ENCODE results near the gene IRF2. TPM values are rescaled to one million over a fixed set of nuclear protein-coding genes. Genes with fewer than 3 reads are reported as not detected.
A peak's percentile ranks its signal among the peaks of the same experiment; 100 is the strongest.

IRF2 gene
- total and polyA plus RNA-seq, 2 of the 8 experiments (the other 6 are each of a cell fraction or from before 2014, with no cell fraction given) = 13.8 to 17.0 TPM

GRCh38 chr4:184461711-184462441, 12.5 kb downstream of the IRF2 start:
- no peak overlapping the region for H2BK12ac ChIP-seq (ENCODE audit: low read depth, low read length)
- peaks cover 3 to 4% of the 10 kb centered on the region in 2 experiments for H4K20me1 ChIP-seq (replicated peaks in 1 of 2; ENCODE audit: control insufficient read depth in 1 of 2, insufficient read depth in 2 of 2, low read length in 2 of 2)
- peaks cover 0 to 82% of the 10 kb centered on the region in 2 experiments; a peak in 2 of 4 replicates for H3K79me2 ChIP-seq (ENCODE audit: control insufficient read depth in 1 of 2, insufficient read depth in 2 of 2, low read length in 2 of 2)
- H4K91ac ChIP-seq (replicated peaks; ENCODE audit: insufficient read length, low read length) = no peak overlapping the region
- no peak overlapping the region for H3K18ac ChIP-seq (ENCODE audit: extremely low read depth, low read length)
- no peak overlapping the region for H4K8ac ChIP-seq (ENCODE audit: extremely low read depth, insufficient read depth, low read length)
- no peak overlapping the region for H3K14ac ChIP-seq (ENCODE audit: insufficient read length)
- H3K27me3 ChIP-seq (replicated peaks in 1 of 4; ENCODE audit: control insufficient read depth in 3 of 4, extremely low read depth in 1 of 4, insufficient read depth in 3 of 4, low read length in 3 of 4) = no peaks in the 10 kb centered on the region
- FAIRE-seq (no peak), DNase-seq (ENCODE audit: low read depth in 1 of 2, low spot score in 2 of 2) (no peak)
- no peak overlapping the region for H3K27ac ChIP-seq (ENCODE audit: low read depth, low read length)
- no peaks in the 10 kb centered on the region for H3K23me2 ChIP-seq (ENCODE audit: low read depth, low read length)
- H2BK20ac ChIP-seq (ENCODE audit: low read length) = no peak overlapping the region
- H4K5ac ChIP-seq (ENCODE audit: insufficient read length, low read depth, low read length) = no peak overlapping the region
- H2AK5ac ChIP-seq (ENCODE audit: low read depth, low read length) = no peak overlapping the region
- no peak overlapping the region for H3K23ac ChIP-seq (ENCODE audit: insufficient read length)
- no peak overlapping the region for H3K9ac ChIP-seq (replicated peaks in 1 of 4; ENCODE audit: extremely low read depth in 1 of 4, low read depth in 3 of 4, low read length in 3 of 4)
- H3K9me3 ChIP-seq (ENCODE audit: insufficient read depth in 2 of 2, low read depth in 1 of 2, low read length in 1 of 2) = no peaks in the 10 kb centered on the region
- peaks cover 7% of the 10 kb centered on the region for H3K79me1 ChIP-seq (ENCODE audit: low read depth, low read length)
- H3K4me3 ChIP-seq (ENCODE audit: extremely low read depth in 1 of 4, insufficient read depth in 2 of 4, low read depth in 3 of 4, low read length in 4 of 4) = 0 out of 8 replicates have a peak overlapping the region, but pooled peaks of 1 of the 4 experiments have one; percentile 0
- 65% methylated on average over 7 of the region's 7 CpGs; no CpG with 5 or more reads in 1 of the 2 experiments for WGBS, 2 experiments (ENCODE audit: extremely low coverage in 1 of 2, insufficient coverage in 1 of 2, insufficient read length in 1 of 2, insufficient replicate concordance in 2 of 2, low coverage in 1 of 2, low lambda C conversion rate in 2 of 2, missing lambda C conversion rate in 1 of 2)
- no peak overlapping the region for H3K4ac ChIP-seq (replicated peaks; ENCODE audit: insufficient read length, low read depth, low read length)
- H3K36me3 ChIP-seq (ENCODE audit: control insufficient read depth in 2 of 4, insufficient read depth in 4 of 4, low read length in 3 of 4) = no peaks in the 10 kb centered on the region
- peaks cover 0 to 15% (median 5%) of the 10 kb centered on the region in 4 experiments; a peak in 6 of 7 replicates for H3K4me1 ChIP-seq (replicated peaks in 1 of 4; ENCODE audit: control insufficient read depth in 3 of 4, insufficient read depth in 4 of 4, low read length in 3 of 4)
- CTCF ChIA-PET (ENCODE audit: partially characterized antibody) = interaction anchor here (0.7 to 1.8 kb wide), 3 partner anchors 49 to 364 kb away, joined by 3 to 4 read pairs (median 3); no protein-coding TSS in a partner anchor
- H3K4me2 ChIP-seq (ENCODE audit: insufficient read depth in 1 of 2, low read depth in 2 of 2, low read length in 2 of 2) = no peak overlapping the region; a peak in 1 of 4 replicates
- H3K56ac ChIP-seq (replicated peaks; ENCODE audit: insufficient read length, low read depth, low read length) = no peak overlapping the region
- H2BK120ac ChIP-seq (replicated peaks; ENCODE audit: low read depth, low read length) = no peak overlapping the region
- H2BK15ac ChIP-seq (ENCODE audit: low read length) = no peak overlapping the region
- no peak overlapping the region for H2AFZ ChIP-seq (ENCODE audit: low read length)
- H2BK5ac ChIP-seq (ENCODE audit: low read depth, low read length) = no peak overlapping the region
- POLR2A ChIA-PET (ENCODE audit: partially characterized antibody) = interaction anchor here (0.6 to 1.1 kb wide), 2 partner anchors 13 to 117 kb away, joined by 3 to 4 read pairs; partner anchors contain the start of gene IRF2
- TF ChIP-seq CBX5 (IDR thresholded peaks at IDR 0.05; ENCODE audit: low read depth, low read length) = no peak
- no peak for TF ChIP-seq HDAC2 (IDR thresholded peaks at IDR 0.05; ENCODE audit: borderline replicate concordance in 1 of 2, low read depth in 2 of 2, low read length in 2 of 2)
- no peak for TF ChIP-seq TAF7 (optimal IDR thresholded peaks at IDR 0.05; ENCODE audit: borderline replicate concordance, low read depth, low read length)
- no peak for TF ChIP-seq ZNF274 (IDR thresholded peaks at IDR 0.05; ENCODE audit: borderline replicate concordance, extremely low read depth, low read length)
- no peak for TF ChIP-seq CHD2 (IDR thresholded peaks at IDR 0.05; ENCODE audit: low read length)
- no peak for TF ChIP-seq SIX5 (IDR thresholded peaks at IDR 0.05; ENCODE audit: low read depth, low read length)
- TF ChIP-seq TBP (IDR thresholded peaks at IDR 0.05; ENCODE audit: low read depth, low read length) = no peak
- no peak for TF ChIP-seq FOSL1 (IDR thresholded peaks at IDR 0.05; ENCODE audit: insufficient read depth, low read depth, low read length)
- no peak for TF ChIP-seq HDAC6 (IDR thresholded peaks at IDR 0.05; ENCODE audit: low read depth, low read length)
- no peak for TF ChIP-seq KDM4A (IDR thresholded peaks at IDR 0.05; ENCODE audit: low read depth, low read length, severe bottlenecking)
- TF ChIP-seq SP4 (IDR thresholded peaks at IDR 0.05; ENCODE audit: low read length) = no peak
- TF ChIP-seq PHF8 (conservative IDR thresholded peaks at IDR 0.05; ENCODE audit: low read depth, low read length) = no peak
